Measurements from ENCODE around the gene SERPINB8. TPM values are rescaled to one million over a fixed set of nuclear protein-coding genes. Genes with fewer than 3 reads are reported as not detected.

SERPINB8 gene
- total and polyA plus RNA-seq, 2 donors (not counting 1 experiment from before 2014, with no cell fraction given) = 14.4 to 22.1 TPM

GRCh38 chr18:63953811-63954210 is 16.1 kb upstream of the SERPINB8 start:
- Histone ChIP-seq H3K4me1 (ENCODE audit: control insufficient read depth in 2 of 2, insufficient read depth in 2 of 2, low read length in 2 of 2) (peaks cover 2 to 6% of the 10 kb centered on the region in 2 donors), H3K36me3 (replicated peaks in 1 of 2; ENCODE audit: control extremely low read depth in 1 of 2, control insufficient read depth in 1 of 2, extremely low read depth in 1 of 2, insufficient read depth in 2 of 2, low read length in 1 of 2) (no peaks in the 10 kb centered on the region), H3K4me3 (ENCODE audit: control extremely low read depth in 1 of 5, extremely low read depth in 1 of 5, insufficient read depth in 1 of 5, low read depth in 2 of 5, low read length in 4 of 5) (no peak overlapping the region), H3K9ac (ENCODE audit: low read length) (no peak overlapping the region), H3K27ac (ENCODE audit: low read length in 2 of 2) (no peak overlapping the region), H3K27me3 (replicated peaks in 1 of 4; ENCODE audit: control extremely low read depth in 1 of 4, control insufficient read depth in 3 of 4, insufficient read depth in 4 of 4, low read length in 3 of 4) (peaks cover 0 to 7% (median 1%) of the 10 kb centered on the region in 4 experiments), H3K79me2 (ENCODE audit: control insufficient read depth, insufficient read depth, low read length) (no peaks in the 10 kb centered on the region), H4K20me1 (ENCODE audit: control insufficient read depth, insufficient read depth, low read length, poor library complexity, severe bottlenecking) (no peaks in the 10 kb centered on the region), H3K9me3 (ENCODE audit: control extremely low read depth in 1 of 3, control insufficient read depth in 2 of 3, insufficient read depth in 1 of 3, low read length in 2 of 3) (peaks cover 0 to 4% (median 0%) of the 10 kb centered on the region in 3 donors), H2AFZ (ENCODE audit: insufficient read depth, low read depth, low read length, poor library complexity, severe bottlenecking) (no peak overlapping the region), H3K4me2 (replicated peaks; ENCODE audit: low read depth, low read length, poor library complexity, severe bottlenecking) (no peak overlapping the region)
- TF ChIP-seq CTCF (IDR thresholded peaks at IDR 0.05) = no peak
- no peak for TF ChIP-seq EZH2 (IDR thresholded peaks at IDR 0.05; ENCODE audit: borderline replicate concordance, insufficient read depth, low read depth, low read length, poor library complexity, severe bottlenecking)
- ChIA-PET CTCF (interaction anchor here (1.3 to 3.5 kb wide), 2 partner anchors 10 to 17 kb away, joined by 4 to 18 read pairs; no protein-coding TSS in a partner anchor), POLR2A (no interaction called here)
- no peak overlapping the region for H3K4me3 Mint-ChIP-seq
- ATAC-seq (ENCODE audit: low read depth) = no peak
- H3K9me3 Mint-ChIP-seq (ENCODE audit: insufficient read depth) = no peaks in the 10 kb centered on the region
- no peak overlapping the region for H3K27ac Mint-ChIP-seq
- DNase-seq = no peak
- WGBS (ENCODE audit: insufficient coverage) = 57% methylated on average over 2 of the region's 5 CpGs
- H3K4me1 Mint-ChIP-seq = peaks cover 10% of the 10 kb centered on the region
- peaks cover 6% of the 10 kb centered on the region for H3K27me3 Mint-ChIP-seq
- intact Hi-C loops (cut with micrococcal nuclease) = no loop called here

- Histone ChIP-seq H3K27ac (ENCODE audit: low read length in 2 of 2) (no peak overlapping the region), H3K9ac (ENCODE audit: low read length) (no peak overlapping the region), H3K36me3 (replicated peaks in 1 of 2; ENCODE audit: control extremely low read depth in 1 of 2, control insufficient read depth in 1 of 2, extremely low read depth in 1 of 2, insufficient read depth in 2 of 2, low read length in 1 of 2) (no peaks in the 10 kb centered on the region), H3K79me2 (ENCODE audit: control insufficient read depth, insufficient read depth, low read length) (no peaks in the 10 kb centered on the region), H3K27me3 (replicated peaks in 1 of 4; ENCODE audit: control extremely low read depth in 1 of 4, control insufficient read depth in 3 of 4, insufficient read depth in 4 of 4, low read length in 3 of 4) (no peaks in the 10 kb centered on the region), H3K4me1 (ENCODE audit: control insufficient read depth in 2 of 2, insufficient read depth in 2 of 2, low read length in 2 of 2) (no peaks in the 10 kb centered on the region), H3K4me2 (replicated peaks; ENCODE audit: low read depth, low read length, poor library complexity, severe bottlenecking) (no peak overlapping the region), H3K4me3 (ENCODE audit: control extremely low read depth in 1 of 5, extremely low read depth in 1 of 5, insufficient read depth in 1 of 5, low read depth in 2 of 5, low read length in 4 of 5) (no peak overlapping the region), H4K20me1 (ENCODE audit: control insufficient read depth, insufficient read depth, low read length, poor library complexity, severe bottlenecking) (no peaks in the 10 kb centered on the region), H3K9me3 (ENCODE audit: control extremely low read depth in 1 of 3, control insufficient read depth in 2 of 3, insufficient read depth in 1 of 3, low read length in 2 of 3) (no peaks in the 10 kb centered on the region), H2AFZ (ENCODE audit: insufficient read depth, low read depth, low read length, poor library complexity, severe bottlenecking) (no peak overlapping the region)
- ChIA-PET CTCF (no interaction called here), POLR2A (no interaction called here)
- H3K4me1 Mint-ChIP-seq = no peaks in the 10 kb centered on the region
- intact Hi-C loops (cut with micrococcal nuclease) = no loop called here
- no CpG with 5 or more reads among the region's 4 CpGs for WGBS (ENCODE audit: insufficient coverage)
- no peak overlapping the region for H3K4me3 Mint-ChIP-seq
- H3K9me3 Mint-ChIP-seq (ENCODE audit: insufficient read depth) = no peaks in the 10 kb centered on the region
- DNase-seq = no peak
- no peak for ATAC-seq (ENCODE audit: low read depth)
- no peak for TF ChIP-seq CTCF (IDR thresholded peaks at IDR 0.05)
- no peak for TF ChIP-seq EZH2 (IDR thresholded peaks at IDR 0.05; ENCODE audit: borderline replicate concordance, insufficient read depth, low read depth, low read length, poor library complexity, severe bottlenecking)
- peaks cover 10% of the 10 kb centered on the region for H3K27me3 Mint-ChIP-seq
- H3K27ac Mint-ChIP-seq = no peak overlapping the region
Observed at GRCh38 chr18:63956755-63957154, 13.1 kb upstream of the SERPINB8 start.
